HG03045 (cell line): ENCODE results near the gene UTP3.
"Not testable (repeated sequence)": the region's sequence is repeated elsewhere in the genome, so short reads cannot be mapped to it uniquely, and the experiment has no call there.

Experiments used
- ATAC-seq: cut with Tn5 transposase; IDR thresholded peaks from one replicate; pipeline ENCODE4 v1.9.1; 2021; ENCODE audit warnings: mild to moderate bottlenecking, moderate library complexity; ENCODE audit not compliant: unreplicated experiment

UTP3 gene

DNA sequence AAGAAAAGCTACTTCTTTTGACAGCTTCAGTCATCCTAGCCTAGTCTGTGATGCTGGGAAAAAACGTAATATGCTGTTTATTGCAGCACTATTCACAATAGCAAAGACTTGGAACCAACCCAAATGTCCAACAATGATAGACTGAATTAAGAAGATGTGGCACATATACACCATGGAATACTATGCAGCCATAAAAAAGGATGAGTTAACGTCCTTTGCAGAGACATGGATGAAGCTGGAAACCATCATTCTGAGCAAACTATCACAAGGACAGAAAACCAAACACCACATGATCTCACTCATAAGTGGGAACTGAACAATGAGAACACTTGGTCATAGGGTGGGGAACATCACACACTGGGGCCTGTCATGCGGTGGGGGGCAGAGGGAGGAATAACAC is 6.2 kb upstream of the UTP3 start:
- not testable (repeated sequence) for ATAC-seq

GRCh38 chr4:70687392-70687791 is 940 bp upstream of the UTP3 start:
- ATAC-seq, result peak; percentile 0

DNA sequence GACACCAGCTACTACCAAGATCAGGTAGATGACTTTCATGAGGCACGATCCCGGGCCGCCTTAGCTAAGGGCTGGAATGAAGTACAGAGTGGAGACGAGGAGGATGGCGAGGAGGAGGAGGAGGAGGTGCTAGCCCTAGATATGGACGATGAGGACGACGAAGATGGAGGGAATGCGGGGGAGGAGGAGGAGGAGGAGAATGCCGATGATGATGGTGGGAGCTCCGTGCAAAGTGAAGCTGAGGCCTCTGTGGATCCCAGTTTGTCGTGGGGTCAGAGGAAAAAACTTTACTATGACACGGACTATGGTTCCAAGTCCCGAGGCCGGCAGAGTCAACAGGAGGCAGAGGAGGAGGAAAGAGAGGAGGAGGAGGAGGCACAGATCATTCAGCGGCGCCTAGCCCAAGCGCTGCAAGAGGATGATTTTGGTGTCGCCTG is 481 bp downstream of the UTP3 start:
- no peak for ATAC-seq

GRCh38 chr4:70691661-70692060 is 3.3 kb downstream of the UTP3 start:
- no peak for ATAC-seq

- not testable (repeated sequence) for ATAC-seq
Measured at GRCh38 chr4:70694633-70695032, 6.3 kb downstream of the UTP3 start.

GRCh38 chr4:70698435-70698834 is 10.1 kb downstream of the UTP3 start:
- not testable (repeated sequence) for ATAC-seq

- no peak for ATAC-seq
Measured at GRCh38 chr4:70700712-70701111, 12.4 kb downstream of the UTP3 start.

DNA sequence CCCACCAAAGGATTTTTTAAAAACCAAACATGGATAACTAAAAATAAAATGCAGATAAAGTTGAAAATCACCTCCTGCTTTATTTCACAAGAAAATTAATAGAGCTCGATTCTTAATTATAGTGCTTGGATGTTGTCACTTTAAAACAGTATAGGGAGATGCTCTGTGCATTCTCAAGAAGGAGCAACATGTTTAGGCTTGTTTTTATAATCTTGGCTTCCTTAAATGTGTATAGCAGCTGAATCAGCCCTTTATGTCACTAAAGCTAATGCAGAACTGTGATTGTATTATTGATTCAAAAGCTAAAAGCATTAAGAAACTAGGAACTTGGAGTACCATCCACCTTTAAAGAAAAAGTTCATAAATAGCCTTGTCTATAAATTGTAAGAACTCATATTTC is 12.9 kb downstream of the UTP3 start:
- no peak for ATAC-seq

DNA sequence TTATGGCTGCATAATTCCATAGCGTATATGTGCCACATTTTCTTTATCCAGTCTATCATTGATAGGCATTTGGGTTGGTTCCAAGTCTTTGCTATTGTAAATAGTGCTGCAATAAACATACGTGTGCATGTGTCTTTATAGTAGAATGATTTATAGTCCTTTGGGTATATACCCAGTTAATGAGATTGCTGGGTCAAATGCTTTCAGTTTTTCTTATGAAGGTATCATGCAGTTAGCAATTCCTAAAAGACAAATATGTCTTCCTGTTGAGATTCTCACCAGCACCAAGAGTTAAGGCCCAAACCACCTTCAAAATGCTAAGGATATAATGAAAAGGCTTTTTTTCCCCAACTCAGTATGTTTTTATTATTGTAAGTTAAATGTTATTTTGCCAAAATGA is 14.3 kb downstream of the UTP3 start:
- not testable (repeated sequence) for ATAC-seq

DNA sequence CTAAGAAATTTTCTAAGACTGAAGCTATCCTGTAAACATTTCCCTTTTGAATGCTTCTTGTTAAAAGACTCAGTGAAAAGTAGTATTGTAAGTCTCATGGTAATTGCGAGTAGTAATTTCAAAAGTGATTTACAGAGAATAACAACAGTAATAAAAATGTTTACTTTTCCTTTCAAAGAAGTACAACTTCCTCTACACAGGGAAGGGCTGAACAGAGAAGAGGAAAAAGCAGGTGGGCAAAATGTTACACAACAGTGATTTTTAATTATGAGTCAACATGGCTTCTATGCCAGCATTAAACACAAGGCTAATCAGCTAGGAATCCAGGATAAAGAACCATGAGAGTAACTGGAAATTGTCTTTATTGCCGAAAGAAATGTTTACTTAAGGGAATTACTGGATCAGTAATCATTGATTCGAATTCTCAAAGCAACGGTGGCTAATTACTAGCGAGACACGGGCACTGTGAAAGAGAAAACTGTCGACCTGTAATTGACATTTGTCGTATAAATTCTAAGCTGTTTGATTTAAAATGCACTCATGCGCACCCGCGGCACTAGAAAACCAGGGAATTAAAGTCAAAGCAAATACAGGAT is 15.4 kb downstream of the UTP3 start:
- ATAC-seq, result no peak

GRCh38 chr4:70704215-70704930 is 16.0 kb downstream of the UTP3 start:
- peak; percentile 69 for ATAC-seq

- peak; percentile 39 for ATAC-seq
Measured at GRCh38 chr4:70704931-70705182, 16.5 kb downstream of the UTP3 start.

- ATAC-seq, result peak; percentile 62
Measured at GRCh38 chr4:70705183-70706043, 17.1 kb downstream of the UTP3 start.

GRCh38 chr4:70706044-70706461 is 17.7 kb downstream of the UTP3 start:
- ATAC-seq, result no peak

DNA sequence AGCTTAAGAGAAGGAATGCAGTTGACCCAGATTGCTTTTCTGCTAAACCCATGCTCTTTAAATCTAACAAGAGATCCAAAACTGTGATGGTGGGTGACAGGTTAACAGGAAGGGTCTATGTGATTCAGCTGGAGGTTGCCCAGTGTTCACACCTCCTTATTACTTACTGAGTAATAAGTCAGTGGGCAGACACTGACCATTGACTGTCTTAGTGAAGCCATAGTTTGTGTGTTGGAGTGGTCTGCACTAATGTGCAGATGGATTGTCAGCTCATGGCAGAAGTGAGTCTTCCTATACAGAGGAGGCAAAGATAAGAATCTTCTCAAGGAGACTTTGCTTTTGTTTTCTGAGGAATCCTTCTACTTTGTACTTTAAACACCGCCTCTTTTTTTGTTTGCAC is 18.2 kb downstream of the UTP3 start:
- ATAC-seq, result no peak

DNA sequence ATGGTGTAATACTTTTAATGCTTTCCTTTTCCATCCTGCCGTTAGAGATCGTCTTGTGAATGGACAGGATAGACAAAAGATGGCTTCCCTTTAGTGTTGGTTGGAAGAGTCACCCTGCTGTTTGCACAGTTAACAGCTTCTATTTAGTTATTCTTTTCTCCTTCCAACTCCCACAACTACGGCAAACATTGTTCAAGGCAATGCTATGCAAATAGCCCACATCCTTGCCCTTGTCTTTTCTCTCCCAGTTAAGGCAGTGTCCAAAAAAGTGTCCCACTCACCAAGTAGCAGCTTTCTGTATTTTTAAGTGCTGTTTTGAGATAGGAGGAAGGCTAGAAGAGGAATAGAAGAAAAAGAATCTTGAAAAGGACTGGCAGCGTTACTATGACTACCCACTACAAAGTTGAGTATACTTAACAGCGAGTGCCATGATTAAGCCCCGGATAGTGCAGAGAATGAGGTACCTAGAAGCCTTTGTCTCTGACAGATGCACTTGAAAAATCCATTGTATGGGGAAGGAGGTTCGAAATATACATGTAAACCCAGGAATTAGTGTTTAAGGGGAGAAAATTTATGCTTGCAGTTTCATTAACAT is 21.4 kb downstream of the UTP3 start:
- no peak for ATAC-seq

GRCh38 chr4:70711599-70711998 is 23.3 kb downstream of the UTP3 start:
- ATAC-seq, result no peak

DNA sequence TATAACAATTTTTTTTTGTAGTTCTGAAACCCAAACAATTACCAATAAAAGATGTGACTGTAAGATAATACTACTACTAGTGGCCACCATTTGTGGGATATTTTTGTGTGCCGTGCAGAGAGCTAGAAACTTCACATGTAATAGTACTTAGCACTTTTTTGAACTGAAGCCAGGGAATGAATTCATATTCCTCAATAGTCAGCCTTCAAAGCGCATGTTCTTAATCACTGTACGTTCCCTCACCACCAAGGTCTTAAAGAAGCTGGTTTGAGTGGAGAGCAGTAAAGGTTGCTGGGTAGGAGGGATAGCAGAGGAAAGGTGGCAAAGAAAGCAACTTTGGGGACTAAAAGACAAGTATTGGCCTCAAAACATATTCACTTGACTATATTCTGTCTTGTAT is 23.8 kb downstream of the UTP3 start:
- ATAC-seq, result no peak

- no peak for ATAC-seq
Measured at GRCh38 chr4:70712604-70713452, 24.5 kb downstream of the UTP3 start.

DNA sequence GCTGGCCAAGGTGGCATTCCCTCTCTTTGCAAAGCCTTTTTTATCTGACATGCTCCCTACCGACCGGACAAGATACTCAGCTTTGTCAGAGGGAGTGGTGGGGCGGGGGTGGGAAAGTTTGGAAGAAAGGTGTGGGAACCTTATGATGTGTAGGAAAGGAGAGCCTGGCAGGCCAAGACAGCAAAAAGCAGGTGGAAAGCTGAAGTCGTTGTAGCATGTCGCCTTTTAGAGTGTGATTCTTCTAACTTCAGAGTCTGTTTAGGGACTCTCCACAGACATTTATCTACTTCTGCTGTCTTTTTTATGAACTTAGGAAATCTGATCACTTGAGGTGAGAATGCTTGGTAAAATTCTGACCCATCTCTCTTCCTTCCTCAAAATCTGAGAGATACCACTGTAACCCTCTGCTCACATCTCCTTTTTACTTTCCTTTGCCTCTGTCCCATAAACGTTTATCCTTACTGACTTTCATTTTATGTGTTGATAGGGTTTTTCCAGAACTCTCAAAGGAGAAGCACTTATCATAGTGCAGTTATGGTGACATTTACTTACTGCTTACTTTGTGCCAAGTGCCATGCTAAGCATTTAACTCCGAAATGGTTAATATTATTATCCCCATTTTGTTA is 25.2 kb downstream of the UTP3 start:
- peak; percentile 48 for ATAC-seq
